ENCODE results near the gene ACTR5.

The ACTR5 gene

GRCh38 chr20:38730989-38731737 is 17.1 kb upstream of the ACTR5 start (continued):
- TF ChIP-seq ZNF202 (tag by site-specific recombination; IDR thresholded peaks at IDR 0.05; ENCODE audit: borderline replicate concordance) (no peak), ZNF423 (tag by site-specific recombination; IDR thresholded peaks at IDR 0.05) (peak; percentile 70; the same call in 1 of the 2 replicates), ZBTB7A (tag by site-specific recombination; IDR thresholded peaks at IDR 0.05; ENCODE audit: low read depth) (peak; percentile 20; the same call in 1 of the 2 replicates), ZNF121 (tag by site-specific recombination; IDR thresholded peaks at IDR 0.05) (no peak), ZNF837 (tag by site-specific recombination; IDR thresholded peaks at IDR 0.05) (no peak), ZNF416 (tag by site-specific recombination; IDR thresholded peaks at IDR 0.05) (no peak), ZNF510 (tag by site-specific recombination; IDR thresholded peaks at IDR 0.05; ENCODE audit: insufficient replicate concordance) (no peak), HOXD13 (CRISPR knock-in tag; IDR thresholded peaks at IDR 0.05; ENCODE audit: borderline replicate concordance) (no peak), SCRT2 (tag by site-specific recombination; IDR thresholded peaks at IDR 0.05) (no peak), ZNF433 (tag by site-specific recombination; IDR thresholded peaks at IDR 0.05; ENCODE audit: low read depth) (no peak), ZNF544 (tag by site-specific recombination; IDR thresholded peaks at IDR 0.05) (no peak), PRDM2 (tag by site-specific recombination; IDR thresholded peaks at IDR 0.05; ENCODE audit: borderline replicate concordance) (no peak), ZNF366 (tag by site-specific recombination; conservative IDR thresholded peaks at IDR 0.05) (0 out of 2 replicates have a peak, but pooled peaks have one; percentile 35), BCL11B (tag by site-specific recombination; IDR thresholded peaks at IDR 0.05; ENCODE audit: low read depth) (no peak), ZNF560 (tag by site-specific recombination; IDR thresholded peaks at IDR 0.05; ENCODE audit: borderline replicate concordance) (no peak), ZFHX2 (tag by site-specific recombination; conservative IDR thresholded peaks at IDR 0.05) (peak; percentile 94), WT1 (tag by site-specific recombination; IDR thresholded peaks at IDR 0.05) (0 out of 2 replicates have a peak, but pooled peaks have one; percentile 13), ZNF624 (tag by site-specific recombination; IDR thresholded peaks at IDR 0.05) (no peak), ZFP3 (tag by site-specific recombination; IDR thresholded peaks at IDR 0.05; ENCODE audit: low read depth) (no peak), ZNF585B (tag by site-specific recombination; IDR thresholded peaks at IDR 0.05) (no peak), RBAK (tag by site-specific recombination; IDR thresholded peaks at IDR 0.05) (no peak), ZNF184 (tag by site-specific recombination; IDR thresholded peaks at IDR 0.05) (0 out of 2 replicates have a peak, but pooled peaks have one; percentile 64), ZNF394 (tag by site-specific recombination; IDR thresholded peaks at IDR 0.05; ENCODE audit: borderline replicate concordance) (peak; percentile 30; the same call in 1 of the 2 replicates), SALL2 (tag by site-specific recombination; IDR thresholded peaks at IDR 0.05; ENCODE audit: borderline replicate concordance) (no peak), ZNF2 (tag by site-specific recombination; IDR thresholded peaks at IDR 0.05) (peak; percentile 89), ZFP37 (tag by site-specific recombination; IDR thresholded peaks at IDR 0.05) (no peak; the same call in 1 of the 2 replicates)
- TF ChIP-seq, protein P1, sequence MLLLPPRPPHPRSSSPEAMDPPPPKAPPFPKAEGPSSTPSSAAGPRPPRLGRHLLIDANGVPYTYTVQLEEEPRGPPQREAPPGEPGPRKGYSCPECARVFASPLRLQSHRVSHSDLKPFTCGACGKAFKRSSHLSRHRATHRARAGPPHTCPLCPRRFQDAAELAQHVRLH (tag by site-specific recombination; IDR thresholded peaks at IDR 0.05) = no peak
- TF ChIP-seq, protein P2, sequence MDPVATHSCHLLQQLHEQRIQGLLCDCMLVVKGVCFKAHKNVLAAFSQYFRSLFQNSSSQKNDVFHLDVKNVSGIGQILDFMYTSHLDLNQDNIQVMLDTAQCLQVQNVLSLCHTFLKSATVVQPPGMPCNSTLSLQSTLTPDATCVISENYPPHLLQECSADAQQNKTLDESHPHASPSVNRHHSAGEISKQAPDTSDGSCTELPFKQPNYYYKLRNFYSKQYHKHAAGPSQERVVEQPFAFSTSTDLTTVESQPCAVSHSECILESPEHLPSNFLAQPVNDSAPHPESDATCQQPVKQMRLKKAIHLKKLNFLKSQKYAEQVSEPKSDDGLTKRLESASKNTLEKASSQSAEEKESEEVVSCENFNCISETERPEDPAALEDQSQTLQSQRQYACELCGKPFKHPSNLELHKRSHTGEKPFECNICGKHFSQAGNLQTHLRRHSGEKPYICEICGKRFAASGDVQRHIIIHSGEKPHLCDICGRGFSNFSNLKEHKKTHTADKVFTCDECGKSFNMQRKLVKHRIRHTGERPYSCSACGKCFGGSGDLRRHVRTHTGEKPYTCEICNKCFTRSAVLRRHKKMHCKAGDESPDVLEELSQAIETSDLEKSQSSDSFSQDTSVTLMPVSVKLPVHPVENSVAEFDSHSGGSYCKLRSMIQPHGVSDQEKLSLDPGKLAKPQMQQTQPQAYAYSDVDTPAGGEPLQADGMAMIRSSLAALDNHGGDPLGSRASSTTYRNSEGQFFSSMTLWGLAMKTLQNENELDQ (tag by site-specific recombination; IDR thresholded peaks at IDR 0.05; ENCODE audit: low read depth) = no peak
- TF ChIP-seq, protein P3, sequence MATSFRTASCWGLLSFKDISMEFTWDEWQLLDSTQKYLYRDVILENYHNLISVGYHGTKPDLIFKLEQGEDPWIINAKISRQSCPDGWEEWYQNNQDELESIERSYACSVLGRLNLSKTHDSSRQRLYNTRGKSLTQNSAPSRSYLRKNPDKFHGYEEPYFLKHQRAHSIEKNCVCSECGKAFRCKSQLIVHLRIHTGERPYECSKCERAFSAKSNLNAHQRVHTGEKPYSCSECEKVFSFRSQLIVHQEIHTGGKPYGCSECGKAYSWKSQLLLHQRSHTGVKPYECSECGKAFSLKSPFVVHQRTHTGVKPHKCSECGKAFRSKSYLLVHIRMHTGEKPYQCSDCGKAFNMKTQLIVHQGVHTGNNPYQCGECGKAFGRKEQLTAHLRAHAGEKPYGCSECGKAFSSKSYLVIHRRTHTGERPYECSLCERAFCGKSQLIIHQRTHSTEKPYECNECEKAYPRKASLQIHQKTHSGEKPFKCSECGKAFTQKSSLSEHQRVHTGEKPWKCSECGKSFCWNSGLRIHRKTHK (tag by site-specific recombination; IDR thresholded peaks at IDR 0.05) = no peak

All from HEK293 (cell line).